ENCODE data around the gene IZUMO1.
A peak's percentile ranks its signal among the peaks of the same experiment; 100 is the strongest.

The IZUMO1 gene

DNA sequence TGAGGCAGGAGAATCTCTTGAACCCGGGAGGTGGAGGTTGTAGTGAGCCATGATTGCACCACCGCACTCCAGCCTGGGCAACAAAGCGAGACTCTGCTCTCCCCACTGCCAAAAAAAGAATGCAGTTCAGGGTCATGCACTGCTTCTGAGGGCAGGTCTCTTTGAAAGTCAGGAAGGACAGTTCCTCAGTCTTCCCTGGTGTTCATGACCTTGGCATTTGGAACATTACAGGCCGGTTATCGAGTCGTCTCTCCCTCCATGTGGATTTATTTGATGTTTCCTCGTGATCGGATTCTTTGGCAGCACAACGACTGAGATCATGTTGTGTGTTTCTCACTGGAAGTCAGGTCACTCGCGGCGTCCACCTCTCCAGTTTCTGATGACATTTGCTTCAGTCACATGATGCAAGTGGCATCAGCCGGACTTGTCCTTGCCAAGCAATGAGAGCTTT lies 25.8 kb upstream of the IZUMO1 start:
- H3K4ac ChIP-seq (ENCODE audit: low read depth, low read length), result no peak overlapping the region

DNA sequence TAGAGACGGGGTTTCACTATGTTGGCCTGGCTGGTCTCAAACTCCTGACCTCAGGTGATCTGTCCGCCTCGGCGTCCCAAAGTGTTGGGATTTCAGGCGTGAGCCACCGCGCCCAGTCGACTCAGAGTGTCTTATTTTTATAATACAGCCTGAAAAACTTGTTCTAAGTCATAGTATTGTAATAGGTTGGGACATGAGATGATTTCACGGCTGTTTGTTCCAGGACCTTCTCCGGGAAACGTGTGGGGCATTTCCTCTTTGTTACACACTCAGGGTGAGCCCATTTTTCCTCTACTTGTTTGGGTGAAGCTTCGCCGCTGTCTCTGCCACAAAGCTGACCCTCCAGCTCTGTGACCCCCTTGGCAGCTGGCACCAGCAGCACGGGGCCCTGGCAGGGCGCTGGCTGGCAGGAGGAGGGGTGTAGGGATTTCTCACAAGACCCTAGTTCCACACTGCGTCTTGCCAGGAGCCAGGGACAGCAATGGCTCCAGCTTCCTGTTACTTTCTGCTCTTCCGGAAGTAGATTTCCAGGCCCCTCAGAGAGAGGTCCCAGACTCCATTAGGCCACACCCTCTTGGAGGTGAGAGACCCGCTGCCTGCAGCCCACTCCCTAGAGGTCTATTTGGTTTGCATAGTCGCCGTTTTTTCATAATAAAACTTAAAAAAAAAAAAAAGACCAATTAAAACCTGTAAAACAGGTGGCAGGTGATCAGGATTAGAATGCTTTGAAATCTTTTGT lies 24.2 kb upstream of the IZUMO1 start:
- H4K12ac ChIP-seq (ENCODE audit: low read depth, low read length), result peak overlapping the region; percentile 35
- no peak overlapping the region for H3K27ac ChIP-seq (ENCODE audit: low read depth, low read length)
- H4K91ac ChIP-seq (ENCODE audit: low read depth, low read length), result no peak overlapping the region
- H3K4me2 ChIP-seq (ENCODE audit: low read length), result no peak overlapping the region
- H3K23ac ChIP-seq (ENCODE audit: low read length), result no peak overlapping the region
- H3K36me3 ChIP-seq (ENCODE audit: control insufficient read depth in 1 of 2, insufficient read depth in 2 of 2, low read length in 2 of 2), result no peaks in the 10 kb centered on the region
- WGBS (ENCODE audit: extremely low coverage, insufficient coverage, insufficient read length), result no CpG with 5 or more reads among the region's 20 CpGs
- no peaks in the 10 kb centered on the region for H3K79me1 ChIP-seq (ENCODE audit: low read length)
- no peak overlapping the region for H2BK5ac ChIP-seq (ENCODE audit: low read depth, low read length, poor library complexity)
- H3K27me3 ChIP-seq (ENCODE audit: insufficient read depth, low read length), result no peaks in the 10 kb centered on the region
- no peak overlapping the region for H3K14ac ChIP-seq (ENCODE audit: low read length)
- H3K79me2 ChIP-seq (ENCODE audit: control insufficient read depth, insufficient read depth, low read length, poor library complexity), result no peaks in the 10 kb centered on the region
- peak overlapping the region; percentile 79 for H2AFZ ChIP-seq (ENCODE audit: insufficient read depth, low read length, poor library complexity)
- H2BK120ac ChIP-seq (ENCODE audit: insufficient read depth, low read length, poor library complexity), result no peak overlapping the region
- H2AK5ac ChIP-seq (ENCODE audit: low read length), result no peak overlapping the region
- no peak overlapping the region for H3K18ac ChIP-seq (ENCODE audit: low read length)
- no peaks in the 10 kb centered on the region for H3K4me1 ChIP-seq (ENCODE audit: control insufficient read depth in 1 of 2, insufficient read depth in 2 of 2, low read length in 2 of 2)
- H3K9me3 ChIP-seq (ENCODE audit: insufficient read depth, low read depth, low read length), result no peaks in the 10 kb centered on the region
- peak overlapping the region; percentile 46 for H4K8ac ChIP-seq (ENCODE audit: low read depth, low read length)
- H2BK12ac ChIP-seq (ENCODE audit: low read length), result no peak overlapping the region
- H3K9ac ChIP-seq (ENCODE audit: low read length), result no peak overlapping the region
- peak; percentile 68 for DNase-seq
- H3K4me3 ChIP-seq (ENCODE audit: low read depth, low read length), result no peak overlapping the region
- no peak overlapping the region for H3K4ac ChIP-seq (ENCODE audit: low read depth, low read length)

More for the DNA sequence above, 25.8 kb upstream of the IZUMO1 start:
- no peak overlapping the region for H3K27ac ChIP-seq (ENCODE audit: low read depth, low read length)
- H3K4me3 ChIP-seq (ENCODE audit: low read depth, low read length), result no peak overlapping the region
- no peak overlapping the region for H2AFZ ChIP-seq (ENCODE audit: insufficient read depth, low read length, poor library complexity)
- no peak overlapping the region for H2BK5ac ChIP-seq (ENCODE audit: low read depth, low read length, poor library complexity)
- no peaks in the 10 kb centered on the region for H3K36me3 ChIP-seq (ENCODE audit: control insufficient read depth in 1 of 2, insufficient read depth in 2 of 2, low read length in 2 of 2)
- no CpG with 5 or more reads among the region's 13 CpGs for WGBS (ENCODE audit: extremely low coverage, insufficient coverage, insufficient read length)
- H3K9ac ChIP-seq (ENCODE audit: low read length), result no peak overlapping the region
- H3K23ac ChIP-seq (ENCODE audit: low read length), result no peak overlapping the region
- H3K9me3 ChIP-seq (ENCODE audit: insufficient read depth, low read depth, low read length), result no peaks in the 10 kb centered on the region
- H3K4me2 ChIP-seq (ENCODE audit: low read length), result no peak overlapping the region
- no peak overlapping the region for H4K12ac ChIP-seq (ENCODE audit: low read depth, low read length)
- no peaks in the 10 kb centered on the region for H3K79me1 ChIP-seq (ENCODE audit: low read length)
- H2BK120ac ChIP-seq (ENCODE audit: insufficient read depth, low read length, poor library complexity), result no peak overlapping the region
- no peak overlapping the region for H4K8ac ChIP-seq (ENCODE audit: low read depth, low read length)
- H3K79me2 ChIP-seq (ENCODE audit: control insufficient read depth, insufficient read depth, low read length, poor library complexity), result no peaks in the 10 kb centered on the region
- H3K18ac ChIP-seq (ENCODE audit: low read length), result no peak overlapping the region
- no peak overlapping the region for H2AK5ac ChIP-seq (ENCODE audit: low read length)
- no peak overlapping the region for H3K14ac ChIP-seq (ENCODE audit: low read length)
- no peaks in the 10 kb centered on the region for H3K27me3 ChIP-seq (ENCODE audit: insufficient read depth, low read length)
- H2BK12ac ChIP-seq (ENCODE audit: low read length), result no peak overlapping the region
- DNase-seq, result peak in 1 of 2 donors; percentile 8
- no peak overlapping the region for H4K91ac ChIP-seq (ENCODE audit: low read depth, low read length)
- no peaks in the 10 kb centered on the region for H3K4me1 ChIP-seq (ENCODE audit: control insufficient read depth in 1 of 2, insufficient read depth in 2 of 2, low read length in 2 of 2)

- peak; percentile 91 to 97 for DNase-seq
- WGBS (ENCODE audit: extremely low coverage, insufficient coverage, insufficient read length), result no CpG with 5 or more reads among the region's 7 CpGs
- Histone ChIP-seq H3K36me3 (ENCODE audit: control insufficient read depth in 1 of 2, insufficient read depth in 2 of 2, low read length in 2 of 2) (no peaks in the 10 kb centered on the region), H3K79me1 (ENCODE audit: low read length) (no peaks in the 10 kb centered on the region), H3K9me3 (ENCODE audit: insufficient read depth, low read depth, low read length) (no peaks in the 10 kb centered on the region), H3K9ac (ENCODE audit: low read length) (no peak overlapping the region), H2BK5ac (ENCODE audit: low read depth, low read length, poor library complexity) (no peak overlapping the region), H3K79me2 (ENCODE audit: control insufficient read depth, insufficient read depth, low read length, poor library complexity) (no peaks in the 10 kb centered on the region), H4K12ac (ENCODE audit: low read depth, low read length) (no peak overlapping the region), H3K4me1 (ENCODE audit: control insufficient read depth in 1 of 2, insufficient read depth in 2 of 2, low read length in 2 of 2) (no peaks in the 10 kb centered on the region), H3K27me3 (ENCODE audit: insufficient read depth, low read length) (no peaks in the 10 kb centered on the region), H2BK12ac (ENCODE audit: low read length) (no peak overlapping the region), H3K4ac (ENCODE audit: low read depth, low read length) (no peak overlapping the region), H3K4me2 (ENCODE audit: low read length) (no peak overlapping the region), H2BK120ac (ENCODE audit: insufficient read depth, low read length, poor library complexity) (no peak overlapping the region), H3K18ac (ENCODE audit: low read length) (no peak overlapping the region), H2AFZ (ENCODE audit: insufficient read depth, low read length, poor library complexity) (no peak overlapping the region), H4K91ac (ENCODE audit: low read depth, low read length) (no peak overlapping the region), H3K14ac (ENCODE audit: low read length) (no peak overlapping the region), H4K8ac (ENCODE audit: low read depth, low read length) (no peak overlapping the region), H3K27ac (ENCODE audit: low read depth, low read length) (no peak overlapping the region), H3K4me3 (ENCODE audit: low read depth, low read length) (no peak overlapping the region), H3K23ac (ENCODE audit: low read length) (no peak overlapping the region), H2AK5ac (ENCODE audit: low read length) (no peak overlapping the region)
Observed at GRCh38 chr19:48770266-48770665, 23.6 kb upstream of the IZUMO1 start.

- Histone ChIP-seq H4K91ac (ENCODE audit: low read depth, low read length) (no peak overlapping the region), H3K79me2 (ENCODE audit: control insufficient read depth, insufficient read depth, low read length, poor library complexity) (no peaks in the 10 kb centered on the region), H3K18ac (ENCODE audit: low read length) (no peak overlapping the region), H3K9me3 (ENCODE audit: insufficient read depth, low read depth, low read length) (no peaks in the 10 kb centered on the region), H3K14ac (ENCODE audit: low read length) (no peak overlapping the region), H3K79me1 (ENCODE audit: low read length) (no peaks in the 10 kb centered on the region), H2BK12ac (ENCODE audit: low read length) (no peak overlapping the region), H3K4ac (ENCODE audit: low read depth, low read length) (no peak overlapping the region), H3K4me3 (ENCODE audit: low read depth, low read length) (no peak overlapping the region), H3K36me3 (ENCODE audit: control insufficient read depth in 1 of 2, insufficient read depth in 2 of 2, low read length in 2 of 2) (no peaks in the 10 kb centered on the region), H3K4me2 (ENCODE audit: low read length) (no peak overlapping the region), H2AFZ (ENCODE audit: insufficient read depth, low read length, poor library complexity) (no peak overlapping the region), H2AK5ac (ENCODE audit: low read length) (no peak overlapping the region), H3K4me1 (ENCODE audit: control insufficient read depth in 1 of 2, insufficient read depth in 2 of 2, low read length in 2 of 2) (no peaks in the 10 kb centered on the region), H2BK120ac (ENCODE audit: insufficient read depth, low read length, poor library complexity) (no peak overlapping the region), H4K8ac (ENCODE audit: low read depth, low read length) (no peak overlapping the region), H3K27me3 (ENCODE audit: insufficient read depth, low read length) (no peaks in the 10 kb centered on the region), H4K12ac (ENCODE audit: low read depth, low read length) (no peak overlapping the region), H3K23ac (ENCODE audit: low read length) (no peak overlapping the region), H3K9ac (ENCODE audit: low read length) (no peak overlapping the region), H2BK5ac (ENCODE audit: low read depth, low read length, poor library complexity) (no peak overlapping the region), H3K27ac (ENCODE audit: low read depth, low read length) (no peak overlapping the region)
- 100% methylated on average over 1 of the region's 11 CpGs for WGBS (ENCODE audit: extremely low coverage, insufficient coverage, insufficient read length)
- peak; percentile 49 to 78 for DNase-seq
Observed at GRCh38 chr19:48768994-48769713, 22.4 kb upstream of the IZUMO1 start.

Data from trophoblast cell (in vitro differentiated cells and primary cell).